ENCODE results near the gene CLDN15.
"Not testable (repeated sequence)": the region's sequence is repeated elsewhere in the genome, so short reads cannot be mapped to it uniquely, and the experiment has no call there.

Gene CLDN15

DNA sequence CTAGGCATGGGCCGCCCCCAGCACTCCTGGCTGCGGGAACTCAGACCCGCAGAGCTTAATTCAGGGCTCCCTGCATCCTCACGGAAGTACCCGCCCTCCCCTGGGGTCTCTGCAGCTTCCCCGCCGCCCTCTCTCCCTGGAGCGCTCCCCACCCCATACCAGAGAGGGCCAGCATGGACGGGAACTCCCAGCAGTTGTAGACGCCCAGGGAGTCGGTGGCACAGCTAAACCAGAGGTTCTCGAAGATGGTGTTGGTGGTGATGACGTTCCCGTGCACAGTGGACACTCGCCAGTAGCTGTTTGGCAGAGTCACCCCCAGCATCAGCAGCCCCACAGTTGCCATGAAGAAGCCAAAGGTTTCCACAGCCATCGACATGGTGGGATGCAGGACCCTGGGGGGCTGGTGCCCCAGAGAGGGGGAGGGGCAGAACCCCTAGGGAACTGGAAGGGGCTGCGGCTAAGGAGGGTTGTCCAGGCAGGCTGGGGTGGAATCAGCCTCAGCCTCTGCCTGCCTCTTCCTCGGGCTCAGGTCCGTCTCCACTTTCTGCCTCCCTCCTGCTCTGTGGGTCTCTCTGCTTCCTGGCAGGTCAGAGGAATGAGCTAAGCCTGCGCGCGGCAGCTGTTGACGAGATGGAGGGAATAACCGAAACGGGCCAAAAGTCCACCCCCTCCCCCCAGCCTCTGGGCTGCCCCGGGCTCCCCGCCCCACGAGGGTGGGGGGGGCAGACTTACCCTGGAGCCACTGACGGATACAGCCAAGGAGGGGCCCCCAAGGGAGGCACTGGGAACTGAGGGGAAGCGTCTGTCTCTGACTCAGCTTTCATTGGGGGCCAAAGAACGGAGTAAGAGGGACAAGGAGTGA is at the start of gene CLDN15:
Gene CLDN15, minus strand, starts transcription at position 597 of the 862 bp plus-strand sequence. Its CDS starts 221 bp downstream, at position 376.
- no peak within 1 kb of the TSS for H3K4me3 ChIP-seq (ENCODE audit: control insufficient read depth, low read depth, low read length)
- DNase-seq (ENCODE audit: low read depth): no peak
- TF ChIP-seq CTCF (IDR thresholded peaks at IDR 0.05; ENCODE audit: control insufficient read depth, insufficient read depth, low read depth, low read length, missing control alignments): no peak

GRCh38 chr7:101287032-101287431 is 49.4 kb upstream of the CLDN15 start:
- no peak for DNase-seq (ENCODE audit: low read depth)
- no peak overlapping the region for H3K4me3 ChIP-seq (ENCODE audit: control insufficient read depth, low read depth, low read length)
- TF ChIP-seq CTCF (IDR thresholded peaks at IDR 0.05; ENCODE audit: control insufficient read depth, insufficient read depth, low read depth, low read length, missing control alignments): no peak

- not testable (repeated sequence) for H3K4me3 ChIP-seq (ENCODE audit: control insufficient read depth, low read depth, low read length); DNase-seq (ENCODE audit: low read depth)
These were observed 48.3 kb upstream of the CLDN15 start for GRCh38 chr7:101285880-101286279.

DNA sequence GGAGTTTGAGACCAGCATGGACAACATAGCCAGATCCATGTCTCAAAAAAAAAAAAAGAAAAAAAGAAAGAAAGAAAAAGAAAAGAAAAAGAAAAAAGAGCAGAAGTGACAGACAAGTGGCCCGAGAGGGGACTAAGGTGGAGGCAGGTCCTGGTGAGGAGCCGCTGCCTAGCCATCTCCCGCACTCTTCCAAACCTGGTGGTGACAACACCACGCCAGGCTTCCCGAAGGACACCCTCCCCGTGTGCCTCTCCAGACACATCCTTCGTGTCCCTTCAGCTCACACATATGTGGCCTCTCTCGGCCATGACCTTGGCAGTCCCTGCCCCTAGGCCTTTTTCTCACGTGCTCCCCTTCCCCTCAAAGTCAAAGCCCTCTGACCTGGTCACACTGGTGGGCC is 47.6 kb upstream of the CLDN15 start:
- no peak for DNase-seq (ENCODE audit: low read depth)
- no peak for TF ChIP-seq CTCF (IDR thresholded peaks at IDR 0.05; ENCODE audit: control insufficient read depth, insufficient read depth, low read depth, low read length, missing control alignments)
- no peak overlapping the region for H3K4me3 ChIP-seq (ENCODE audit: control insufficient read depth, low read depth, low read length)

DNA sequence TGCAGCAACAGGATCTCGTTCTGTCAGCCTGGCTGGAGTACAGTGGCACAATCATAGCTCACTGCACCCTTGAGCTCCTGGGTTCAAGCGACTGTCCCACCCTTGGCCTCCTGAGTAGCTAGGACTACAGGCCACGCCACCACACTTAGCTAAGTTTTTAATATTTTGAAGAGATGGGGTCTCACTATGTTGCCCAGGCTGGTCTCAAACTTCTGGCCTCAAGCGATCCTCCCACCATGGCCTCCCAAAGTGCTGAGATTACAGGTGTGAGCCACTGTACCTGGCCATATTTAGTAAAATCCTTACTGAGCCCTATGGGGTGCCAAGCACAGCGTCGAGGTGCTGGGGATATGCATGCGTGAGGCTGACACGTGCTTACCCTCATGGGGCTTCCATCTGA is 43.3 kb upstream of the CLDN15 start:
- not testable (repeated sequence) for DNase-seq (ENCODE audit: low read depth); H3K4me3 ChIP-seq (ENCODE audit: control insufficient read depth, low read depth, low read length)

DNA sequence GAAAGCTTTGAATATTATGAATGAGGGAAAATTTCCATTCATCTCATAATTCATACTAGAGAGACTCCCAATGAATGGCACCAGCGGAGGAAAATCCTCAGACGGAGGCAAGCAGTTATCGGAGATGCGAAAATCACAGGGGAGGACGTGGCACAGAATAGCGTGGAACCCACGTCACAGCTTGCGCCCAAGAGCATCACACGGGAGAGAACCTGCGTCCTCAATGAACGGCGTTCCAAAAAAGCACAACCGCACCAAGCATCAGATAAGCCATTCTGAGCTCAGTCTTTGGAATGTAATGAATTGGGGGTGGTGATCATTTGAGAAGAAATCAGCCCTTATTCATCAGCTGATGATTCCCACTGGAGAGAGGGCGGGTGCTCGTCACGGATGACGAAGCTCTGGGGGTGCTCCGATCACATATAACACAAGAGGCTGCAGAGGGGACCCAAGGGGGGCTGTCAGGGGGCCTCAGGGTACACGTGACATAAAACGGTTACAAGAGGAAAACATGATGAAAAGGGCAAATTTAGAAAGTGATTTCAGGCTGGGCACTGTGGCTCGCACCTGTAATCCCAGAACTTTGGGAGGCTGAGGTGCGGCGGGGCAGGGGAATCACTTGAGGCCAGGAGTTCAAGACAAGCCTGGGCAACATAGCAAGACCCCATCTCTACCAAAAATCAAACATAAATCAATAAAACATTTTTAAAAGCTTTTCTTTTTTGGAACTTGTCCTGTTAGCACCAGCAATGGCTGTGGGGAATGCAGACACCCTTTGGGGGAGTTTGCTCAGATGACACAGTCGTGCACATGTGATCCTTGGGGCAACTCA is 41.1 kb upstream of the CLDN15 start:
- no peak overlapping the region for H3K4me3 ChIP-seq (ENCODE audit: control insufficient read depth, low read depth, low read length)
- no peak for DNase-seq (ENCODE audit: low read depth)
- TF ChIP-seq CTCF (IDR thresholded peaks at IDR 0.05; ENCODE audit: control insufficient read depth, insufficient read depth, low read depth, low read length, missing control alignments): no peak

DNA sequence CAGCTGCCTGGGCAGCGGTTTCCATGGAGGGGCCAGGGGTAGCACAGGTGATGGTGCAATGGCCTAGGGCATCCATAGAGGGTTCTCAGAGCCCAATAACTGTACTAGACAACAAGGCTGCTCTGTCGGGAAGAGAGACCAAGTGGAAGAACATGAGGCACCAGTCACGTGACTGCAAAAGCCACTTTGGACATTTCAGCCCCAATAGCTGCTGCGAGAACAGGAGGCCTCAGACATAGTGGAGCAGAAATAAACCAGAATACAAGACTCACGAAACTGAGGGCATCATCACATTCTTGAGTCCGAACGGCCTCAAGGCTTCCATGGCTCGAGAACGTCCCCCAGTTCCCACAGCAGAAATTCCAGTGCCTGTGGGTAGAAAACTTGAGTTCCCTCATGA is 39.6 kb upstream of the CLDN15 start:
- DNase-seq (ENCODE audit: low read depth): no peak
- TF ChIP-seq CTCF (IDR thresholded peaks at IDR 0.05; ENCODE audit: control insufficient read depth, insufficient read depth, low read depth, low read length, missing control alignments): no peak
- H3K4me3 ChIP-seq (ENCODE audit: control insufficient read depth, low read depth, low read length): no peak overlapping the region

Measured in AG09309 (cell line).